ENCODE measurements around the gene UBXN11. TPM values are rescaled to one million over a fixed set of nuclear protein-coding genes. Genes with fewer than 3 reads are reported as not detected.
A peak's percentile ranks its signal among the peaks of the same experiment; 100 is the strongest.
"Not testable (repeated sequence)": the region's sequence is repeated elsewhere in the genome, so short reads cannot be mapped to it uniquely, and the experiment has no call there.

Gene UBXN11
- total and polyA plus RNA-seq, 7 donors, result 3.5 to 7.0 (median 4.2) TPM

DNA sequence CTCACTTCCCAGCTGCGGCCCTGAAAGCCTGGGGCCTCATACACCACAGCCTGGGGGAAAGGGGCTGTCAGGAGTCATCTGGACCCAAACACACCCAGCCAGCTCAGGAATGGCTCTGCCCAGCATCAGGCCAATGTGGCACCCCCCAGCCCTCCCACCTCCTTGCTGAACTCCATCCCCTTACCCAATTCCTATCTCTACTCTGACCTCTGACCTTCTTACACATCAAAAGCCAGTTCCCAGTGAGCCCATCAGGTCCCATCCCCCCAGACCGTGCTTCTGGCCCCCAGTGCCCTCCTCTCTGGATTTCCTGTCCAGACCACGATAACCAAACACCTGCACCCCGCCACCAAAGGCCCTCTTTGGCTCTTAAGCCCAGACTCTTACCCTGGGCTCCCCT is 31.2 kb upstream of the UBXN11 start:
- H3K4me3 ChIP-seq, result no peak overlapping the region
- 78 to 80% (median 79%) methylated on average over 4 of the region's 4 CpGs for WGBS, 3 donors
- DNase-seq (no peak), ATAC-seq (no peak)
- no peaks in the 10 kb centered on the region for H3K9me3 ChIP-seq
- H3K27me3 ChIP-seq (ENCODE audit: insufficient read depth in 3 of 3, low read length in 2 of 3), result peaks cover 0 to 28% (median 2%) of the 10 kb centered on the region in 3 donors
- intact Hi-C loops (cut with DNase I), result no loop called here
- TF ChIP-seq, protein P1, sequence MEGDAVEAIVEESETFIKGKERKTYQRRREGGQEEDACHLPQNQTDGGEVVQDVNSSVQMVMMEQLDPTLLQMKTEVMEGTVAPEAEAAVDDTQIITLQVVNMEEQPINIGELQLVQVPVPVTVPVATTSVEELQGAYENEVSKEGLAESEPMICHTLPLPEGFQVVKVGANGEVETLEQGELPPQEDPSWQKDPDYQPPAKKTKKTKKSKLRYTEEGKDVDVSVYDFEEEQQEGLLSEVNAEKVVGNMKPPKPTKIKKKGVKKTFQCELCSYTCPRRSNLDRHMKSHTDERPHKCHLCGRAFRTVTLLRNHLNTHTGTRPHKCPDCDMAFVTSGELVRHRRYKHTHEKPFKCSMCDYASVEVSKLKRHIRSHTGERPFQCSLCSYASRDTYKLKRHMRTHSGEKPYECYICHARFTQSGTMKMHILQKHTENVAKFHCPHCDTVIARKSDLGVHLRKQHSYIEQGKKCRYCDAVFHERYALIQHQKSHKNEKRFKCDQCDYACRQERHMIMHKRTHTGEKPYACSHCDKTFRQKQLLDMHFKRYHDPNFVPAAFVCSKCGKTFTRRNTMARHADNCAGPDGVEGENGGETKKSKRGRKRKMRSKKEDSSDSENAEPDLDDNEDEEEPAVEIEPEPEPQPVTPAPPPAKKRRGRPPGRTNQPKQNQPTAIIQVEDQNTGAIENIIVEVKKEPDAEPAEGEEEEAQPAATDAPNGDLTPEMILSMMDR (IDR thresholded peaks at IDR 0.05), result no peak
- no peak overlapping the region for H3K27ac ChIP-seq
- no peaks in the 10 kb centered on the region for H3K36me3 ChIP-seq (ENCODE audit: insufficient read depth in 1 of 2, low read depth in 1 of 2)
- peaks cover 9% of the 10 kb centered on the region for H3K4me1 ChIP-seq

DNA sequence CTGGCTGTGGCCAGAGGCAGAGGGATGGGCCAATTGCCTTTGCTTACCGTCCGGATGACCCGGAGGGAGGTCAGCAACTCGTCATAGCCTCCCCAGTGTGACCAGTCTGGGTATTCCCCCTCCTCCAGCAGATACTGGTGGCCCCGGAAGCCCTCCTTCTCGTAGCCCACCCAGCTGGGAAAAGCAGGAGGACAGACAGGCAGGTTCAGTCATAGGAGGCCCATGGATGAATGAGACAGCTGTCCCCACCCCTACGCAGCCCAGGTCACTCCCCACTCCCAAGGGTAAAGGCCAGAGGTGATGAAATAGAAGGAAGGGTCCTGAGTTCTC is 30.7 kb upstream of the UBXN11 start:
- H3K4me1 ChIP-seq, result peaks cover 9% of the 10 kb centered on the region
- H3K27ac ChIP-seq, result no peak overlapping the region
- H3K36me3 ChIP-seq (ENCODE audit: insufficient read depth in 1 of 2, low read depth in 1 of 2), result no peaks in the 10 kb centered on the region
- 78 to 84% (median 84%) methylated on average over 7 of the region's 7 CpGs for WGBS, 3 donors
- intact Hi-C loops (cut with DNase I), result no loop called here
- ATAC-seq, result peak in 1 of 4 donors; percentile 19
- no peaks in the 10 kb centered on the region for H3K9me3 ChIP-seq
- no peak for DNase-seq
- TF ChIP-seq, protein P1 (IDR thresholded peaks at IDR 0.05), result no peak
- H3K4me3 ChIP-seq, result no peak overlapping the region
- H3K27me3 ChIP-seq (ENCODE audit: insufficient read depth in 3 of 3, low read length in 2 of 3), result peaks cover 0 to 33% (median 2%) of the 10 kb centered on the region in 3 donors

DNA sequence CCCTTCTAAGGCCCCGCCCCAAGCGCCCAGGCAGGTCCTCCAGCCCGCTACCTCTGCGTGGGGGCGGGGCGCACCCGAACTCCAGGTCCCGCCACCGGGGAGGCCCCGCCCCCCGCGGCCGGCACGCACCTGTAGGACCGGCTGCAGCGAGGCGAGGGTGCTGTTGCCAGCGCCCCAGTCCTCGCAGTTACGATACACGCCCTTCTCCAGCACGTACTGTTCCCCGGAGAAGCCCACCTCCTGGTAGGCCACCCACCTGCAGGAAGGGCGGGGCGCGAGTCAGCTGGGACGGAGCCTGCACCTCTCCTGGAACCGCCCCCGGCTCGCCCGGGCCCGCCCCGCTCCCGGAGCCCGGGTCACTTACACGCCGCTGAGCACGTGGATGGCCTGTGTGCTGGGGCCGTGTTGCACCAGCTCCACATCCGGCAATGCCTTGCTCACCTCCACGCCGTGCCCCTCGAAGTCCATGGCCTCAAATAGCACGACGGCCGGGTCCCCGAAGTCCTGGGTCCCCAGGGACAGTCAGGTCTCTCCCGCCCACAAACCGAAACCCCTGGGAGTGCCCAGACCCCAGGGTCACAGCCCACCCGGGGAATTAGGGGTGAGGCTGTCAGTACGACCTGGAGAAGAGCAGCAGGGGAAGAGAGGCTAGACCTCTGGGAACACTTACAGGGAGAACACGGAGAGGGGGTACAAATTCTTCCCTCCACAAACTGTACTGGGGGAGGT is 30.2 kb upstream of the UBXN11 start:
- TF ChIP-seq, protein P1 (IDR thresholded peaks at IDR 0.05), result no peak
- intact Hi-C loops (cut with DNase I), result no loop called here
- Histone ChIP-seq H3K4me1 (peaks cover 11% of the 10 kb centered on the region), H3K27me3 (ENCODE audit: insufficient read depth in 3 of 3, low read length in 2 of 3) (peaks cover 0 to 33% (median 2%) of the 10 kb centered on the region in 3 donors), H3K9me3 (no peaks in the 10 kb centered on the region), H3K36me3 (ENCODE audit: insufficient read depth in 1 of 2, low read depth in 1 of 2) (no peaks in the 10 kb centered on the region), H3K4me3 (peak overlapping the region; percentile 69), H3K27ac (no peak overlapping the region)
- ATAC-seq (peak; percentile 70 to 89 (median 80)), DNase-seq (peak; percentile 63 to 80)
- WGBS, 3 donors, result 10 to 14% (median 13%) methylated on average over 41 to 52 of the region's 52 CpGs

DNA sequence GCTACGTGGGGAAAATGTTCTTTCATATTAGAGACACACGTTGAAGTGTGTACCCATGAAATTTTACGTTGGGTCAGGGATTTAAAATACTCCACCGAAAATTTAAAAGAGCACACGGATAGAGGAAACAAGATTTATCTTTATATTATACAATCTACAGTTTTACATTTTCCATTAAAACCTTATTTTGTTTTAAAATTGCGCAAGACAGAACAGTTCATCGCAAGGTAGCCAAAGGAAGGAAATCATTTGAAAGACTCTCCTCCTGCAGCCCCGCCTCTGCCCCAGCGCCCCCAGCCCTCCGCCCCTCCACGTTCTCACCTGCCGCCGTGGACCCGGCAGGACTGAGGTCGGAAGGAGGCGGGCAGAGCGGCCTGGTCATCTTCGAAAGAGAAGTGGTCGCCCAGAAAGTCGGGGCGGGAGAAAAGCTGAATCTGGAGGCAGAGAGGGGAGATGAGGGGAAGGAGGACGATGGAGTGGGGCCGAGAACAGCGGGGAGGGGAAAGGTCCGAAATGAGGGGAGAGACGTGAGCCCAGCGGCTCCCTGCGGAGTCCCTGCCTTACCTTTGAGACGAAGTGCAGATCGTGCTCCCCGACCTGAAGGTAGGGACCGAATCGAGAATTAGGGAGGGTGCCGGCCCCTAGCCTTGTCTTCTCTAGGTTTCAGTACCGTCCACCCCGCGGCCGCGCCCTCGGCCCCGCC is 29.5 kb upstream of the UBXN11 start:
- TF ChIP-seq, protein P1 (IDR thresholded peaks at IDR 0.05), result no peak
- Histone ChIP-seq H3K27me3 (ENCODE audit: insufficient read depth in 3 of 3, low read length in 2 of 3) (peaks cover 0 to 33% (median 2%) of the 10 kb centered on the region in 3 donors), H3K4me3 (peak overlapping the region; percentile 69), H3K9me3 (no peaks in the 10 kb centered on the region), H3K27ac (no peak overlapping the region), H3K36me3 (ENCODE audit: insufficient read depth in 1 of 2, low read depth in 1 of 2) (no peaks in the 10 kb centered on the region), H3K4me1 (peaks cover 16% of the 10 kb centered on the region)
- ATAC-seq (peak in 2 of 4 donors; percentile 14 to 29), DNase-seq (no peak)
- intact Hi-C loops (cut with DNase I), result no loop called here
- 6 to 10% (median 9%) methylated on average over 33 to 41 of the region's 41 CpGs for WGBS, 3 donors

DNA sequence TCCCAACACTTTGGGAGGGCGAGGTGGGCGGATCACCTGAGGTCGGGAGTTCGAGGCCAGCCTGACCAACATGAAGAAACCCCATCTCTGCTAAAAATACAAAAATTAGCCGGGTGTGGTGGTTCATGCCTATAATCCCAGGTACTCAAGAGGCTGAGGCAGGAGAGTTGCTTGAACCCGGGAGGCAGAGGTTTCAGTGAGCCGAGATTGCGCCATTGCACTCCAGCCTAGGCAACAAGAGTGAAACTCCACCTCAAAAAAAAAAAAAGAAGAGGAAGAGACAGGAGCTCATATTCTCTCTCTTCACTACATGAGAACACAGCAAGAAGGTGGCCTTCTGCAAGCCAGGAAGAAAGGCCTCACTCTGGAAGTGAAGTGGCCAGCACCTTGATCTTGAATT is 26.9 kb upstream of the UBXN11 start:
- H3K27ac ChIP-seq; DNase-seq; ATAC-seq; H3K36me3 ChIP-seq (ENCODE audit: insufficient read depth in 1 of 2, low read depth in 1 of 2); H3K4me3 ChIP-seq; intact Hi-C loops (cut with DNase I); H3K9me3 ChIP-seq: not testable (repeated sequence)
- 90 to 96% (median 92%) methylated on average over 8 of the region's 8 CpGs for WGBS, 3 donors
- Histone ChIP-seq H3K4me1 (peaks cover 16% of the 10 kb centered on the region), H3K27me3 (ENCODE audit: insufficient read depth in 3 of 3, low read length in 2 of 3) (peaks cover 0 to 33% (median 2%) of the 10 kb centered on the region in 3 donors)

Data from psoas muscle (tissue), 8 donors.